ENCODE data around the gene KRTAP22-2.

DNA sequence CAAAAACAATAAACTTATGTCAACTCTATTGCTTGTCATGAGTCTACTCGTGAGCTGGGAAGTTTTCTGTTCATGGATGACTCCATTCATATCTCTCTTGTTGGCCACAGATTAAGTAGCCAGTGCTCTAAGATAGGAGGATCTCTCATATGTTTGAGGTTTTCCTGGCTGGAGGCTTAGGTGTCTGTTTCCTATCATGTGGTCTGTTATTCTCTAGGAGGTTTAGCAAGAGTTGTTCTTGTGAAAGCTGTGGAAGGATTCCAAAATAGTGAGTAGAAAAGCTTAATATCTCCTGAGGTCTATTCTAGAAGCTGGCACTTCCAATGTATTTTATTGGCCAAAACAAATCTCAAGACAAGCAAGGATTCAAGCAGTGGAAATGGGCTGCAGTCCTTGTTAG, 39.0 kb upstream of the KRTAP22-2 start:
- no peak for TF ChIP-seq SPI1 (IDR thresholded peaks at IDR 0.05; ENCODE audit: low read depth, low read length)
- no peak for TF ChIP-seq POLR2A (IDR thresholded peaks at IDR 0.05; ENCODE audit: low read depth, low read length)
- TF ChIP-seq POLR2AphosphoS5 (IDR thresholded peaks at IDR 0.05; ENCODE audit: low read depth, low read length), result no peak
- TF ChIP-seq TAF1 (IDR thresholded peaks at IDR 0.05; ENCODE audit: low read depth, low read length), result no peak
- no peak for TF ChIP-seq PAX5 (IDR thresholded peaks at IDR 0.05; ENCODE audit: insufficient read depth, low read length, severe bottlenecking)
